GM12878 (cell line): ENCODE data around the gene FAM234B. TPM values are rescaled to one million over a fixed set of nuclear protein-coding genes. Genes with fewer than 3 reads are reported as not detected.

ENCODE experiments used
- ATAC-seq: fragments of 200-7000 bp; cut with Tn5 transposase; 3 replicates; pipeline ENCODE4 v1.9.1; 2020; ENCODE audit warnings: mild to moderate bottlenecking, moderate library complexity
- BruUV-seq: library from RNA; stranded (reverse); fragments of 400-500 nt; replicated peaks from 2 replicates; lab custom pipeline; 2021; lab: Mats Ljungman, UMichigan
- CTCF ChIA-PET: fragments of 300-600 bp; sonication (Branson Sonifier 250); formaldehyde crosslinking; extraction: SDS; loops from one replicate; lab custom pipeline; 2021; ENCODE audit warnings: inconsistent platforms; lab: Yijun Ruan, JAX
- POLR2A ChIA-PET: fragments of 350-600 bp; formaldehyde crosslinking; extraction: SDS; loops from one replicate; lab custom pipeline; 2021; ENCODE audit warnings: inconsistent platforms; lab: Charles Lee
- RAD21 ChIA-PET: fragments of 300-600 bp; sonication (Branson Sonifier 250); formaldehyde crosslinking; loops from one replicate; lab custom pipeline; 2023; ENCODE audit warnings: antibody characterized with exemption; ENCODE audit not compliant: unreplicated experiment; lab: Charles Lee
- SMC1A ChIA-PET: fragments of 300-600 bp; sonication (Branson Sonifier 250); formaldehyde crosslinking; loops from one replicate; lab custom pipeline; 2023; ENCODE audit not compliant: unreplicated experiment, uncharacterized antibody; lab: Charles Lee
- DNase-seq: peaks from one replicate; pipeline ENCODE4 v3.0.0-alpha.2; 2011; ENCODE audit warnings: low read depth, low spot score
- FAIRE-seq: peaks from 3 replicates; lab custom pipeline; 2011; peaks lifted over from hg19 to GRCh38; lab: Jason Lieb, UNC
- H2AFZ ChIP-seq: 2 replicates; pipeline ENCODE4 v1.6.0; 2011; ENCODE audit warnings: low read depth, low read length, control low read depth; ENCODE audit not compliant: control insufficient read depth
- H3K27ac ChIP-seq: 2 replicates; pipeline ENCODE4 v1.5.1; 2011; ENCODE audit warnings: control low read depth; ENCODE audit not compliant: control insufficient read depth, insufficient read depth
- H3K27me3 ChIP-seq, 2 experiments: replicated peaks in 1 of 2; 2 replicates each; pipeline versions ENCODE4 v1.6.0 to v1.6.1; 2011; ENCODE audit warnings: low read length in 1 of 2; ENCODE audit not compliant: control insufficient read depth in 2 of 2, insufficient read depth in 2 of 2
- H3K36me3 ChIP-seq, 2 experiments: 2 replicates each; pipeline ENCODE4 v1.5.1; 2011; ENCODE audit warnings: low read length in 1 of 2; ENCODE audit not compliant: control insufficient read depth in 2 of 2, insufficient read depth in 2 of 2
- H3K4me1 ChIP-seq: 2 replicates; pipeline ENCODE4 v1.6.1; 2011; ENCODE audit warnings: mild to moderate bottlenecking, low read length, moderate library complexity, mixed read lengths; ENCODE audit not compliant: control insufficient read depth, insufficient read depth
- H3K4me2 ChIP-seq: 2 replicates; pipeline ENCODE4 v1.6.0; 2011; ENCODE audit warnings: control low read depth; ENCODE audit not compliant: control insufficient read depth, insufficient read depth
- H3K4me3 ChIP-seq: fragments of 200-600 bp; sonication (generic); 2 replicates; pipeline ENCODE4 v1.5.1; 2016
- H3K79me2 ChIP-seq: 2 replicates; pipeline ENCODE4 v1.6.0; 2011; ENCODE audit warnings: low read length; ENCODE audit not compliant: control insufficient read depth, insufficient read depth
- H3K9ac ChIP-seq: 2 replicates; pipeline ENCODE4 v1.8.0; 2011; ENCODE audit warnings: low read length, control low read depth, mixed read lengths; ENCODE audit not compliant: control insufficient read depth, insufficient read depth
- H3K9me3 ChIP-seq: replicated peaks from 3 replicates; pipeline ENCODE4 v1.5.1; 2011; ENCODE audit warnings: mild to moderate bottlenecking, low read length; ENCODE audit not compliant: control insufficient read depth, insufficient read depth
- H4K20me1 ChIP-seq: 2 replicates; pipeline ENCODE4 v1.6.0; 2011; ENCODE audit not compliant: control insufficient read depth, insufficient read depth
- BHLHE40 ChIP-seq, 2 experiments: fragments of 450-650 bp in 1 of 2; IDR thresholded peaks; 2 replicates each; pipeline ENCODE4 v1.6.1; 2011 to 2017; ENCODE audit warnings: low read depth in 2 of 2, borderline replicate concordance in 1 of 2, improper control_type of control experiment in 1 of 2, low read length in 1 of 2, mild to moderate bottlenecking in 1 of 2
- BMI1 ChIP-seq: fragments of 450-650 bp; IDR thresholded peaks from 2 replicates; pipeline ENCODE4 v1.6.1; 2016; ENCODE audit warnings: mild to moderate bottlenecking, moderate library complexity, borderline replicate concordance
- CBX3 ChIP-seq: fragments of 200-600 bp; sonication (generic); IDR thresholded peaks from 2 replicates; pipeline ENCODE4 v1.6.1; 2016; ENCODE audit warnings: low read depth, borderline replicate concordance
- CEBPB ChIP-seq, 2 experiments: fragments of 150-350 bp in 1 of 2; IDR thresholded peaks; 2 replicates each; pipeline ENCODE4 v1.6.1; 2012 to 2014; ENCODE audit warnings: low read depth in 2 of 2, low read length in 2 of 2, borderline replicate concordance in 1 of 2, inconsistent platforms in 1 of 2
- EGR1 ChIP-seq, 2 experiments: IDR thresholded peaks; 1 replicate in 1 of 2; 2 replicates in 1 of 2; pipeline ENCODE4 v1.6.1; 2011 to 2012; ENCODE audit warnings: low read depth in 2 of 2, low read length in 2 of 2, borderline replicate concordance in 1 of 2, mild to moderate bottlenecking in 1 of 2, moderate library complexity in 1 of 2
- JUNB ChIP-seq: IDR thresholded peaks from 2 replicates; pipeline ENCODE4 v1.6.1; 2016; ENCODE audit warnings: antibody characterized with exemption, mild to moderate bottlenecking
- KLF5 ChIP-seq: fragments of 450-650 bp; IDR thresholded peaks from 2 replicates; pipeline ENCODE4 v1.6.1; 2014; ENCODE audit warnings: mild to moderate bottlenecking; ENCODE audit not compliant: partially characterized antibody
- MYC ChIP-seq: IDR thresholded peaks from 2 replicates; pipeline ENCODE4 v1.6.1; 2011; ENCODE audit warnings: mild to moderate bottlenecking, low read length, moderate library complexity, inconsistent platforms; ENCODE audit not compliant: insufficient read depth, insufficient replicate concordance, insufficient read length, severe bottlenecking
- NFYB ChIP-seq: IDR thresholded peaks from 2 replicates; pipeline ENCODE4 v1.6.1; 2011; ENCODE audit warnings: low read depth, mild to moderate bottlenecking, low read length, improper control_type of control experiment, moderate library complexity; ENCODE audit not compliant: insufficient read depth
- NR2C1 ChIP-seq: fragments of 450-650 bp; IDR thresholded peaks from 2 replicates; pipeline ENCODE4 v1.6.1; 2017; ENCODE audit warnings: antibody characterized with exemption, mild to moderate bottlenecking, moderate library complexity
- PAX5 ChIP-seq: IDR thresholded peaks from 2 replicates; pipeline ENCODE4 v1.6.1; 2011; ENCODE audit warnings: low read depth, low read length, borderline replicate concordance
- RBBP5 ChIP-seq: fragments of 200-600 bp; sonication (generic); conservative IDR thresholded peaks from 2 replicates; pipeline ENCODE4 v1.6.1; 2016
- RUNX3 ChIP-seq: IDR thresholded peaks from 2 replicates; pipeline ENCODE4 v1.6.1; 2012; ENCODE audit warnings: low read length, inconsistent platforms
- STAT3 ChIP-seq: IDR thresholded peaks from 2 replicates; pipeline ENCODE4 v1.6.1; 2011; ENCODE audit warnings: low read depth, low read length, improper control_type of control experiment
- TBL1XR1 ChIP-seq: IDR thresholded peaks from 2 replicates; pipeline ENCODE4 v1.6.1; 2012; ENCODE audit warnings: low read depth, low read length, improper control_type of control experiment
- whole genome bisulfite sequencing: methylation state at CpG from one replicate; pipeline ENCODE4 v1.1.6; 2016; ENCODE audit warnings: low lambda C conversion rate; ENCODE audit not compliant: insufficient replicate concordance, insufficient coverage; ENCODE audit errors: missing lambda C conversion rate; 5-methylcytosine and 5-hydroxymethylcytosine counted together
- in situ Hi-C: fragments of 300-500 bp; cut with MboI; formaldehyde crosslinking; loops from 9 replicates; pipeline ENCODE4 v1.14.3; 2018; ENCODE audit warnings: mixed read lengths
- intact Hi-C: fragments of 100-400 bp; cut with micrococcal nuclease; formaldehyde crosslinking; loops from one replicate; pipeline ENCODE4 v1.14.2; 2022; ENCODE audit not compliant: unreplicated experiment
- polyA plus RNA-seq, 11 experiments: library from polyadenylated mRNA; depleted of rRNA in 4 of 11; unstranded in 6 of 11; stranded (reverse) in 5 of 11; fragments of >200 nt; fragmentation: Nextera tagmentation in 4 of 11; fragmentation: Illumina TruSeq in 1 of 11; extraction: Ambion mirVana in 4 of 11; extraction: Trizol in 1 of 11; gene quantifications; 1 replicate in 1 of 11; 2 replicates in 10 of 11; pipeline versions ENCODE4 v1.2.1 to v1.2.3, GENCODE V29; 2011 to 2016; ENCODE audit warnings: inconsistent platforms in 2 of 11, missing spikeins in 2 of 11, low read depth in 1 of 11
- total RNA-seq, 4 experiments: library from RNA; depleted of rRNA in 3 of 4; stranded (reverse); fragments of >200 nt in 3 of 4; fragmentation: Illumina TruSeq in 1 of 4; extraction: Trizol in 1 of 4; gene quantifications; 2 replicates each; pipeline versions ENCODE4 v1.2.1 to v1.2.3, GENCODE V29; 2013 to 2021
- TF ChIP-seq, protein P1 (sequence below): fragments of 450-650 bp; IDR thresholded peaks from 2 replicates; pipeline ENCODE4 v1.6.1; 2016; ENCODE audit warnings: mild to moderate bottlenecking, moderate library complexity, borderline replicate concordance
- TF ChIP-seq, protein P2 (sequence below): fragments of 450-650 bp; IDR thresholded peaks from 2 replicates; pipeline ENCODE4 v1.6.1; 2016; ENCODE audit warnings: mild to moderate bottlenecking

The FAM234B gene
- total and polyA plus RNA-seq, 10 of the 15 experiments (the other 5 are each of a cell fraction or from before 2014, with no cell fraction given) = 0.09 to 2.8 (median 0.18) TPM

DNA sequence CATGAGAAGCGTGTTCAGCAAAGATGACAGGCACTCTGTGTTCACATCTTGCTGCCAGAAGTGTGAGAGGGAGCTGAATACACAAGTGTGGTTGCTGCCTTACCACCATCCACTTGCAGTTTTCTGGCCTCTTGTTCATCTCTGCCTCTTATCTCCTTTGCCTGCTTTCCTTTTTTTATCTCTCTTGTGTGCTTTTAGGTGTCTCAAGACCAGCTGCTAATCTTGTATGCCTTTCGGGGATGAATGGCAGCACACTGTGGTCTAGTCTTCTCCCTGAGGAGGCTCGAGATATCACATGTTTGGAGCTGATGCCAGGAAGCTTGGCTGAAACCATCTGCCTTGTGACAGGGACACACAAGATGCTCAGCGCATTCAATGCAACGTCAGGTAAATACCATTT, 17.2 kb downstream of the FAM234B start:
- no TSS peak for BruUV-seq
- Histone ChIP-seq H3K27ac (no peak overlapping the region), H4K20me1 (no peaks in the 10 kb centered on the region), H3K36me3 (no peaks in the 10 kb centered on the region), H3K27me3 (no peaks in the 10 kb centered on the region), H2AFZ (no peak overlapping the region), H3K9me3 (no peaks in the 10 kb centered on the region), H3K4me3 (no peak overlapping the region), H3K9ac (no peak overlapping the region), H3K4me1 (no peaks in the 10 kb centered on the region), H3K4me2 (no peak overlapping the region), H3K79me2 (no peaks in the 10 kb centered on the region)
- 48% methylated on average over 5 of the region's 5 CpGs for WGBS
- intact Hi-C loops = no loop called here
- no peak for ATAC-seq
- no peak for FAIRE-seq
- no peak for DNase-seq
- ChIA-PET RAD21 (no interaction called here), CTCF (no interaction called here), SMC1A (interaction anchor here (0.6 to 0.9 kb wide), 2 partner anchors 18 to 37 kb away, joined by 3 read pairs; no protein-coding TSS in a partner anchor), POLR2A (no interaction called here)
- in situ Hi-C loops = no loop called here
- TF ChIP-seq MYC = no peak
- TF ChIP-seq KLF5 = no peak
- no peak for TF ChIP-seq STAT3
- no peak for TF ChIP-seq PAX5
- TF ChIP-seq, protein P1, sequence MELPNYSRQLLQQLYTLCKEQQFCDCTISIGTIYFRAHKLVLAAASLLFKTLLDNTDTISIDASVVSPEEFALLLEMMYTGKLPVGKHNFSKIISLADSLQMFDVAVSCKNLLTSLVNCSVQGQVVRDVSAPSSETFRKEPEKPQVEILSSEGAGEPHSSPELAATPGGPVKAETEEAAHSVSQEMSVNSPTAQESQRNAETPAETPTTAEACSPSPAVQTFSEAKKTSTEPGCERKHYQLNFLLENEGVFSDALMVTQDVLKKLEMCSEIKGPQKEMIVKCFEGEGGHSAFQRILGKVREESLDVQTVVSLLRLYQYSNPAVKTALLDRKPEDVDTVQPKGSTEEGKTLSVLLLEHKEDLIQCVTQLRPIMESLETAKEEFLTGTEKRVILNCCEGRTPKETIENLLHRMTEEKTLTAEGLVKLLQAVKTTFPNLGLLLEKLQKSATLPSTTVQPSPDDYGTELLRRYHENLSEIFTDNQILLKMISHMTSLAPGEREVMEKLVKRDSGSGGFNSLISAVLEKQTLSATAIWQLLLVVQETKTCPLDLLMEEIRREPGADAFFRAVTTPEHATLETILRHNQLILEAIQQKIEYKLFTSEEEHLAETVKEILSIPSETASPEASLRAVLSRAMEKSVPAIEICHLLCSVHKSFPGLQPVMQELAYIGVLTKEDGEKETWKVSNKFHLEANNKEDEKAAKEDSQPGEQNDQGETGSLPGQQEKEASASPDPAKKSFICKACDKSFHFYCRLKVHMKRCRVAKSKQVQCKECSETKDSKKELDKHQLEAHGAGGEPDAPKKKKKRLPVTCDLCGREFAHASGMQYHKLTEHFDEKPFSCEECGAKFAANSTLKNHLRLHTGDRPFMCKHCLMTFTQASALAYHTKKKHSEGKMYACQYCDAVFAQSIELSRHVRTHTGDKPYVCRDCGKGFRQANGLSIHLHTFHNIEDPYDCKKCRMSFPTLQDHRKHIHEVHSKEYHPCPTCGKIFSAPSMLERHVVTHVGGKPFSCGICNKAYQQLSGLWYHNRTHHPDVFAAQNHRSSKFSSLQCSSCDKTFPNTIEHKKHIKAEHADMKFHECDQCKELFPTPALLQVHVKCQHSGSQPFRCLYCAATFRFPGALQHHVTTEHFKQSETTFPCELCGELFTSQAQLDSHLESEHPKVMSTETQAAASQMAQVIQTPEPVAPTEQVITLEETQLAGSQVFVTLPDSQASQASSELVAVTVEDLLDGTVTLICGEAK = no peak
- no peak for TF ChIP-seq EGR1 (IDR thresholded peaks at IDR 0.05; ENCODE audit: borderline replicate concordance in 1 of 2, low read depth in 2 of 2, low read length in 2 of 2)
- no peak for TF ChIP-seq NFYB
- TF ChIP-seq CEBPB (IDR thresholded peaks at IDR 0.05; ENCODE audit: borderline replicate concordance in 1 of 2, low read depth in 2 of 2, low read length in 2 of 2) = no peak
- TF ChIP-seq NR2C1 = no peak
- no peak for TF ChIP-seq TBL1XR1
- no peak for TF ChIP-seq BHLHE40 (IDR thresholded peaks at IDR 0.05; ENCODE audit: borderline replicate concordance in 1 of 2, low read depth in 2 of 2, low read length in 1 of 2)
- TF ChIP-seq RUNX3 = no peak
- no peak for TF ChIP-seq BMI1
- TF ChIP-seq, protein P2, sequence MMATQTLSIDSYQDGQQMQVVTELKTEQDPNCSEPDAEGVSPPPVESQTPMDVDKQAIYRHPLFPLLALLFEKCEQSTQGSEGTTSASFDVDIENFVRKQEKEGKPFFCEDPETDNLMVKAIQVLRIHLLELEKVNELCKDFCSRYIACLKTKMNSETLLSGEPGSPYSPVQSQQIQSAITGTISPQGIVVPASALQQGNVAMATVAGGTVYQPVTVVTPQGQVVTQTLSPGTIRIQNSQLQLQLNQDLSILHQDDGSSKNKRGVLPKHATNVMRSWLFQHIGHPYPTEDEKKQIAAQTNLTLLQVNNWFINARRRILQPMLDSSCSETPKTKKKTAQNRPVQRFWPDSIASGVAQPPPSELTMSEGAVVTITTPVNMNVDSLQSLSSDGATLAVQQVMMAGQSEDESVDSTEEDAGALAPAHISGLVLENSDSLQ = no peak
- TF ChIP-seq JUNB = no peak
- TF ChIP-seq RBBP5 = no peak
- no peak for TF ChIP-seq CBX3
